ENCODE measurements around the gene ANKS1B.

ANKS1B gene

GRCh38 chr12:98894412-98895085 lies 1090.2 kb downstream of the ANKS1B start:
- H3K4me3 ChIP-seq (ENCODE audit: low read depth, low read length): peak overlapping the region; percentile 18
- H3K4me2 ChIP-seq (ENCODE audit: low read length): peak overlapping the region; percentile 58
- H3K9ac ChIP-seq: no peak overlapping the region

DNA sequence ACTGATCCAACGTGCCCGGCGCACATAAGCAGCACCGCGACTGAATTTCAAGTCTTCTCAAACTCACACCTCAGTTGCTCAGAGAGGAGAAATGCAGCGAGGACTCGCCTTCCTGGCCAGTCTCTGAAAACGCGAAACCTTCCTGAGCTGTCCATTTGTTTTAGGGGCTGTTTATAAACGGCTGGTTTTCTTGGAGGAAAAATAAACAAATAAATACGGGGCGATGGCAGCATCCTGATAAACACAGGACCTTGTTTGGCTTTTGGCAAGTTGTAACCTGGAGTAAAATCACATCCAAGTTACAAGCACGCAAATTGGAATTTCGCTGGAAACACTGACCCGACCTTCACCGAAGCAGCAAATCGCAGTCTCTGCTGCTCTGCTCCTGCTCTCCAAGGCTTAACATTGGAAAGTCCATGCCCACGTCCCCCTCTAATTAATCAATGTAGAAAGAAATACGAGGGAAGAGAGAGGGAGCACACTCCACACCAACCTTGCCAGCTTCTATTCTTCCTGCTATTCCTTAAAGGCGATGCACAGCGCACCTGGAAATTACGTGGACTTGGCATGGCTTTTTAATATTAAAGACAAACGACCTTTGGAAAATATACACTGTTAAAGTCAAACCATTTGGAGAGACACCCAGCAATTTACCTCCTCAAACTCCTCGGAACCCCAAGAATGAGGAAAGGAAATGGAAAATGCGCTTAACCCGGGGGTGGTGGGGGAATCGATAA lies 1090.9 kb downstream of the ANKS1B start:
- no peaks in the 10 kb centered on the region for H3K79me2 ChIP-seq
- TF ChIP-seq, protein P1, sequence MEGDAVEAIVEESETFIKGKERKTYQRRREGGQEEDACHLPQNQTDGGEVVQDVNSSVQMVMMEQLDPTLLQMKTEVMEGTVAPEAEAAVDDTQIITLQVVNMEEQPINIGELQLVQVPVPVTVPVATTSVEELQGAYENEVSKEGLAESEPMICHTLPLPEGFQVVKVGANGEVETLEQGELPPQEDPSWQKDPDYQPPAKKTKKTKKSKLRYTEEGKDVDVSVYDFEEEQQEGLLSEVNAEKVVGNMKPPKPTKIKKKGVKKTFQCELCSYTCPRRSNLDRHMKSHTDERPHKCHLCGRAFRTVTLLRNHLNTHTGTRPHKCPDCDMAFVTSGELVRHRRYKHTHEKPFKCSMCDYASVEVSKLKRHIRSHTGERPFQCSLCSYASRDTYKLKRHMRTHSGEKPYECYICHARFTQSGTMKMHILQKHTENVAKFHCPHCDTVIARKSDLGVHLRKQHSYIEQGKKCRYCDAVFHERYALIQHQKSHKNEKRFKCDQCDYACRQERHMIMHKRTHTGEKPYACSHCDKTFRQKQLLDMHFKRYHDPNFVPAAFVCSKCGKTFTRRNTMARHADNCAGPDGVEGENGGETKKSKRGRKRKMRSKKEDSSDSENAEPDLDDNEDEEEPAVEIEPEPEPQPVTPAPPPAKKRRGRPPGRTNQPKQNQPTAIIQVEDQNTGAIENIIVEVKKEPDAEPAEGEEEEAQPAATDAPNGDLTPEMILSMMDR (IDR thresholded peaks at IDR 0.05): no peak

More at GRCh38 chr12:98894412-98895085, 1090.2 kb downstream of the ANKS1B start:
- Histone ChIP-seq H3K79me2 (no peaks in the 10 kb centered on the region), H3K27ac (no peak overlapping the region), H3K36me3 (ENCODE audit: control insufficient read depth, insufficient read depth, low read length) (no peaks in the 10 kb centered on the region), H3K4me1 (no peaks in the 10 kb centered on the region), H3K9me3 (ENCODE audit: control insufficient read depth, low read length) (no peaks in the 10 kb centered on the region), H3K27me3 (ENCODE audit: control insufficient read depth, insufficient read depth, low read length) (peaks cover 2% of the 10 kb centered on the region), H2AFZ (no peak overlapping the region)
- TF ChIP-seq, protein P1 (IDR thresholded peaks at IDR 0.05): no peak

DNA sequence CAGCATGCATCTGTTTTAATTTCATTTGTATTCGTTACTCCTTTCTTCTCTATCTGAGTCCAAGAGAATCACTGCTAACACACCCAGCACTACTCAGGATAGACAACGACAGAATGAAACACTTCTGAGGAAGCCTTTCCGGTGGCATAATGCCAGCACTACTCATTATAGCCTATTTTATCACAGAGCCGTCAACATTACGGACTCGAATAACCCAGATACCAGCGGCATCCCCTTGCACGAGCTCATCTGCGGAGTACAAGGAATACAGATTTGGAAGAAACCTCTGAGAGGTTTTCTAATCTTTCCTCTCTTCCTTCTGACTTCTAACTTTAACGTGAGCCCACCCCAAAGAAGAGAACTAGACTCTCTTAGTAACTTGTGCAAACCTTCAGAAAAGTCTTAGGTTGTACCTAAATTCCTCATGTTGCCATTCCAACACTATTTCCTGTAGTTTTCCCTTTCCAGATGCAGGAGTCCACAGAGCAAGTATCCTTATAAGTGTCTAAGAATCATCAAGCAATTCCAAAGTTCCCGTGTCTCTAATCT lies 1091.5 kb downstream of the ANKS1B start:
- Histone ChIP-seq H3K9ac (no peak overlapping the region), H3K27ac (no peak overlapping the region), H3K9me3 (ENCODE audit: control insufficient read depth, low read length) (no peaks in the 10 kb centered on the region), H3K27me3 (ENCODE audit: control insufficient read depth, insufficient read depth, low read length) (peaks cover 2% of the 10 kb centered on the region), H3K79me2 (no peaks in the 10 kb centered on the region), H3K36me3 (ENCODE audit: control insufficient read depth, insufficient read depth, low read length) (no peaks in the 10 kb centered on the region), H3K4me3 (ENCODE audit: low read depth, low read length) (no peak overlapping the region), H2AFZ (no peak overlapping the region), H3K4me2 (ENCODE audit: low read length) (no peak overlapping the region), H3K4me1 (no peaks in the 10 kb centered on the region)
- TF ChIP-seq, protein P1 (IDR thresholded peaks at IDR 0.05): no peak

More for the DNA sequence above, 1090.9 kb downstream of the ANKS1B start:
- H3K4me1 ChIP-seq: no peaks in the 10 kb centered on the region
- H3K9ac ChIP-seq: no peak overlapping the region
- no peak overlapping the region for H2AFZ ChIP-seq
- no peak overlapping the region for H3K4me3 ChIP-seq (ENCODE audit: low read depth, low read length)
- peaks cover 2% of the 10 kb centered on the region for H3K27me3 ChIP-seq (ENCODE audit: control insufficient read depth, insufficient read depth, low read length)
- H3K27ac ChIP-seq: no peak overlapping the region
- no peaks in the 10 kb centered on the region for H3K9me3 ChIP-seq (ENCODE audit: control insufficient read depth, low read length)
- H3K4me2 ChIP-seq (ENCODE audit: low read length): peak overlapping the region; percentile 58
- H3K36me3 ChIP-seq (ENCODE audit: control insufficient read depth, insufficient read depth, low read length): no peaks in the 10 kb centered on the region

DNA sequence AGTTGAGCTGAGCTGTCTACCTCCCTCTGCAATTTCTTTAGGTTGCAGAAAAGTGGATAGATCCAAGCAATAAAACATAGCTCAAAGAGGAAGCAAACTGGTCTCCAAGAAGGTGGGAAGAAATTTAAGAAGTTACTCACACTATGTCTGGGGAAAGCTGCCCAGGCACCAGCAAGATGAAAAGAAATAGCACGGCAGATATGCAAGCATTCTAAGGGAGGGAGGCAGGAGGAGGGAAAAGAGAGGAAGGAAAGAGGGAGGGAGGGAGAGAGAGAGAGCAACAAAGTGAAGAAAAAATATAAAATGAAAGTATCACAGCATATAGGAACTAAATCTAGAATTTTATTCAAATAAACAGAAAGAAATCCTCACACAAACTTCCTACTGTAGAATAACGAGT lies 1099.0 kb downstream of the ANKS1B start:
- Histone ChIP-seq H3K4me2 (ENCODE audit: low read length) (no peak overlapping the region), H3K79me2 (no peaks in the 10 kb centered on the region), H3K27me3 (ENCODE audit: control insufficient read depth, insufficient read depth, low read length) (no peaks in the 10 kb centered on the region), H3K4me3 (ENCODE audit: low read depth, low read length) (no peak overlapping the region), H3K27ac (no peak overlapping the region), H3K9ac (no peak overlapping the region), H3K36me3 (ENCODE audit: control insufficient read depth, insufficient read depth, low read length) (no peaks in the 10 kb centered on the region), H2AFZ (no peak overlapping the region), H3K9me3 (ENCODE audit: control insufficient read depth, low read length) (no peaks in the 10 kb centered on the region), H3K4me1 (no peaks in the 10 kb centered on the region)
- TF ChIP-seq, protein P1 (IDR thresholded peaks at IDR 0.05): no peak

Measured in parathyroid adenoma (tissue), 2 donors.